Sigmoid colon (tissue), 4 donors: ENCODE data around the gene LRFN2.

Experiments
- CTCF ChIP-seq, 4 experiments: fragments of 450-650 bp in 3 of 4; fragments of 200-600 bp in 1 of 4; IDR thresholded peaks; one replicate each; pipeline ENCODE4 v1.5.1; 2016 to 2019; ENCODE audit warnings: antibody characterized with exemption in 4 of 4, mild to moderate bottlenecking in 3 of 4, moderate library complexity in 2 of 4
- EP300 ChIP-seq, 4 donors: sonication (generic); formaldehyde crosslinking; IDR thresholded peaks; one replicate each; pipeline ENCODE4 v1.6.1; 2017; ENCODE audit warnings: antibody characterized with exemption in 4 of 4
- POLR2A ChIP-seq, 2 donors: fragments of 450-650 bp; IDR thresholded peaks; one replicate each; pipeline ENCODE4 v1.6.1; 2016; ENCODE audit warnings: antibody characterized with exemption in 2 of 2, mild to moderate bottlenecking in 2 of 2, moderate library complexity in 2 of 2
- POLR2AphosphoS5 ChIP-seq, 4 donors: sonication (generic); formaldehyde crosslinking; IDR thresholded peaks; one replicate each; pipeline ENCODE4 v1.6.1; 2017; ENCODE audit warnings: antibody characterized with exemption in 4 of 4

DNA sequence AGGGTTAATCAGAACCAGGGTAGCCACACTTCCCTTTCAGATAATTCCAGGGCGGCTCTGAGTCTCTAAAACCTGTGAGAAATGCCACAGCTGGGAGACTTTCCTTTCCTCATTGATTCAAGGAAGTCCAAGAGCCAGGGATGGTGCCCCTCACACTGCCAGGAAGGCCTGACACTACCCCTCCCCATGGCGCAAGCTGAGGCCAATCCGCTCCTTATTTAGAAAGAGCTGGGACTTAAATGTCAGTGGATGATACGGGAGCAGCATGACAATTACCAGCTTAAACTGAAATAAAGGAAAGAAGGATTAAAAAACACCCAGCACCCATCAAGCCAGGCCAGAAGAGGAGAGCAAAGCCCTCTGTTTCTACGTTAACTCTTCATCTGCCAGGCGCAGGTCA is 244.4 kb downstream of the LRFN2 start:
- TF ChIP-seq POLR2A (IDR thresholded peaks at IDR 0.05) = no peak
- TF ChIP-seq POLR2AphosphoS5 (IDR thresholded peaks at IDR 0.05) = no peak
- no peak for TF ChIP-seq CTCF (IDR thresholded peaks at IDR 0.05)
- TF ChIP-seq EP300 (IDR thresholded peaks at IDR 0.05) = no peak
